GM21381 (cell line): ENCODE results near the gene METTL1.
A peak's percentile ranks its signal among the peaks of the same experiment; 100 is the strongest.

Experiments used
- ATAC-seq: cut with Tn5 transposase; IDR thresholded peaks from one replicate; pipeline ENCODE4 v1.9.1; 2021; ENCODE audit warnings: mild to moderate bottlenecking, moderate library complexity; ENCODE audit not compliant: unreplicated experiment

The METTL1 gene

GRCh38 chr12:57770734-57771133 is 1.2 kb downstream of the METTL1 start:
- no peak for ATAC-seq

GRCh38 chr12:57769594-57769993 is 2.3 kb downstream of the METTL1 start:
- ATAC-seq: no peak

GRCh38 chr12:57767876-57768275 is 4.0 kb downstream of the METTL1 start:
- ATAC-seq: no peak

GRCh38 chr12:57767305-57767698 is 4.6 kb downstream of the METTL1 start:
- ATAC-seq: no peak

GRCh38 chr12:57766464-57767304 is 5.2 kb downstream of the METTL1 start, which contains the start of gene CYP27B1:
CYP27B1 (minus strand) TSS chr12:57767078; CDS start chr12:57767041, 37 bp downstream.
- ATAC-seq: no peak

GRCh38 chr12:57765698-57766463 is 6.0 kb downstream of the METTL1 start:
- no peak for ATAC-seq

- ATAC-seq: peak; percentile 65
These were observed 6.8 kb downstream of the METTL1 start for GRCh38 chr12:57765003-57765697.

GRCh38 chr12:57764662-57765002 is 7.3 kb downstream of the METTL1 start:
- peak; percentile 17 for ATAC-seq

GRCh38 chr12:57763881-57764661 is 7.8 kb downstream of the METTL1 start:
- no peak for ATAC-seq

- no peak for ATAC-seq
These were observed 9.4 kb downstream of the METTL1 start for GRCh38 chr12:57762463-57762862.

GRCh38 chr12:57761391-57761998 is 10.4 kb downstream of the METTL1 start:
- no peak for ATAC-seq

GRCh38 chr12:57760347-57760982 is 11.4 kb downstream of the METTL1 start:
- no peak for ATAC-seq

GRCh38 chr12:57759360-57759980 is 12.4 kb downstream of the METTL1 start:
- no peak for ATAC-seq

- ATAC-seq: no peak
These were observed 13.1 kb downstream of the METTL1 start for GRCh38 chr12:57758552-57759359.

- no peak for ATAC-seq
These were observed 14.1 kb downstream of the METTL1 start for GRCh38 chr12:57757771-57758170.

- ATAC-seq: no peak
These were observed 15.2 kb downstream of the METTL1 start for GRCh38 chr12:57756406-57757341.
